Measurements from ENCODE around the gene PTPN22. TPM values are rescaled to one million over a fixed set of nuclear protein-coding genes. Genes with fewer than 3 reads are reported as not detected.

Gene PTPN22
- total RNA-seq, 4 donors from 2014 or later = 4.0 to 28.1 (median 11.2) TPM

DNA sequence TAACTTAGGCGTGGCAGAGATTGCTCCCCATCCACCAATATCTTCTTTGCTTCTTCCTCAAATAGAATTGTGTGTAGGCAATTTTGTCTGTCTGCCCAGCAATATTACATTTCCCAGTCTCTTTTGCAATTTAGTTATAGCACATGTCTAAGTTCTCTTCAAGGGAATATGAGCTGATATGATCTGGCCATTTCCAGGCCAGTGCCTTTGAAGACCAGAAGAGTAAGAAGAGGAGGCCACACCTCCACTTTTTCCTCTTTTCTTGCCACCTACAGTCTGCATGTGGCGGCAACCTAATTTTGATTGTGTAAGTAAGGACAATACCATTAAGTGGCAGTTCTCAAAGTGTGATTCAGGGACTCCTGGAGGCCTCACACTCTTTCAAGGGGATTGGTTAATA lies 52.9 kb downstream of the PTPN22 start:
- no peaks in the 10 kb centered on the region for H3K27me3 ChIP-seq
- in situ Hi-C loops (cut with MboI; ENCODE audit: low pct_ligation_motif_present in 1 of 4, low pct_unique_long_range_greater_than_20kb in 1 of 4, low sequenced_read_pairs in 3 of 4) (loop anchor here in 1 of 4 donors (25.0 kb wide), 1 partner anchor 681 kb away; no protein-coding TSS in a partner anchor), intact Hi-C loops (cut with DNase I; ENCODE audit: low total_unique reads) (no loop called here)
- H3K27ac ChIP-seq = no peak overlapping the region
- H3K36me3 ChIP-seq = peaks cover 0 to 4% (median 0%) of the 10 kb centered on the region in 4 donors
- no peaks in the 10 kb centered on the region for H3K9me3 ChIP-seq
- H3K4me3 ChIP-seq = no peak overlapping the region
- TF ChIP-seq EP300 (IDR thresholded peaks at IDR 0.05; ENCODE audit: low read depth) (no peak), POLR2AphosphoS5 (IDR thresholded peaks at IDR 0.05) (no peak), POLR2A (IDR thresholded peaks at IDR 0.05) (no peak)
- TF ChIP-seq, protein P1, sequence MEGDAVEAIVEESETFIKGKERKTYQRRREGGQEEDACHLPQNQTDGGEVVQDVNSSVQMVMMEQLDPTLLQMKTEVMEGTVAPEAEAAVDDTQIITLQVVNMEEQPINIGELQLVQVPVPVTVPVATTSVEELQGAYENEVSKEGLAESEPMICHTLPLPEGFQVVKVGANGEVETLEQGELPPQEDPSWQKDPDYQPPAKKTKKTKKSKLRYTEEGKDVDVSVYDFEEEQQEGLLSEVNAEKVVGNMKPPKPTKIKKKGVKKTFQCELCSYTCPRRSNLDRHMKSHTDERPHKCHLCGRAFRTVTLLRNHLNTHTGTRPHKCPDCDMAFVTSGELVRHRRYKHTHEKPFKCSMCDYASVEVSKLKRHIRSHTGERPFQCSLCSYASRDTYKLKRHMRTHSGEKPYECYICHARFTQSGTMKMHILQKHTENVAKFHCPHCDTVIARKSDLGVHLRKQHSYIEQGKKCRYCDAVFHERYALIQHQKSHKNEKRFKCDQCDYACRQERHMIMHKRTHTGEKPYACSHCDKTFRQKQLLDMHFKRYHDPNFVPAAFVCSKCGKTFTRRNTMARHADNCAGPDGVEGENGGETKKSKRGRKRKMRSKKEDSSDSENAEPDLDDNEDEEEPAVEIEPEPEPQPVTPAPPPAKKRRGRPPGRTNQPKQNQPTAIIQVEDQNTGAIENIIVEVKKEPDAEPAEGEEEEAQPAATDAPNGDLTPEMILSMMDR (IDR thresholded peaks at IDR 0.05) = no peak
- no peaks in the 10 kb centered on the region for H3K4me1 ChIP-seq
- DNase-seq = no peak
- 95 to 97% methylated on average over 2 of the region's 2 CpGs for WGBS, 2 donors (ENCODE audit: low coverage in 1 of 2)

- no peak for DNase-seq
- in situ Hi-C loops (cut with MboI; ENCODE audit: low pct_ligation_motif_present in 1 of 4, low pct_unique_long_range_greater_than_20kb in 1 of 4, low sequenced_read_pairs in 3 of 4) (loop anchor here in 1 of 4 donors (25.0 kb wide), 1 partner anchor 676 kb away; no protein-coding TSS in a partner anchor), intact Hi-C loops (cut with DNase I; ENCODE audit: low total_unique reads) (no loop called here)
- Histone ChIP-seq H3K4me3 (no peak overlapping the region), H3K9me3 (no peaks in the 10 kb centered on the region), H3K36me3 (no peaks in the 10 kb centered on the region), H3K27me3 (no peaks in the 10 kb centered on the region), H3K4me1 (peaks cover 8 to 32% (median 22%) of the 10 kb centered on the region in 4 donors), H3K27ac (peak overlapping the region; percentile 98 to 100 (median 98))
- WGBS, 2 donors (ENCODE audit: low coverage in 1 of 2) = 94 to 97% methylated on average over 8 to 15 of the region's 15 CpGs
- TF ChIP-seq, protein P1 (IDR thresholded peaks at IDR 0.05) = no peak
- TF ChIP-seq EP300 (IDR thresholded peaks at IDR 0.05; ENCODE audit: low read depth) = no peak
- no peak for TF ChIP-seq POLR2AphosphoS5 (IDR thresholded peaks at IDR 0.05)
- no peak for TF ChIP-seq POLR2A (IDR thresholded peaks at IDR 0.05)
Observed at GRCh38 chr1:113813218-113813617, 58.3 kb downstream of the PTPN22 start.

- intact Hi-C loops (cut with DNase I; ENCODE audit: low total_unique reads) = no loop called here
Observed at GRCh38 chr1:113812661-113813135, 58.8 kb downstream of the PTPN22 start.

DNA sequence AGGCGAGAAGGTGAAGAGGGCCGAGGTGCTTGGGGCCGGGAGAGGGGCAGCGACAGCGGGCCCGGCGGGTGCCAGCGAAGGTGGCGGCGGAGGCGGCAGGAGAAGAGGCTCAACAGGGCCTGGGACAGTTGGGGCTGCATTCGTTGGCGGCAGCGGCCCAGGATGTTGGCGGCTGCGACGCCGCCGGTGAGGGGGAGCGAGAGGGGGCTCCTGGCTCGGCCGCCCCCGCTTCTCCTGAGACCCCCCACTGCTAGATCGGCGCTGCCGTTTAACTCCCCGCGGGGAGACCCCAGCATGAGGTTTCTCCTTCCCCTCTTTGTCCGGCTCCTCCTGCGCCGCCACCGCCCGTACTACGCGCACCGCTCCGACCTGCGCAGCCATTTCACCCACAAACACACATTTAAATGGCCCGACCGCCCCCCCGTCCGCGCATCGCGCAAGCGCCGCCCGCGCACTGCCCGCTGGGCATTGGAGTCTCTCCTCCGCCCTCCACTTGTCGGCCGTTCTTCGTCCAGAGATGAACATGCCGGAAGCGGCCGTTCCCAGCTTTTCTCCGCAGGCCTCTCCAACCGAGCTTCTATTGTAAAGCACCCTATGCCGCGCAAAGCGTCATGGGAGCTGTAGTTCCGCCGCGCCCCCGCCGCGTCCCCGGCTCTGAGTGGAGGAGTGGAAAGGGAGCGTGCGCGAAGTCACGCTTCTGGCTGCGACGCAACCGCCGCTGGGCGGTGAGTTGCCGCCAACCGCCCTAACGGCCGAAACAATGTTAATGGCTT lies 59.4 kb downstream of the PTPN22 start, which contains the start of gene RSBN1:
RSBN1 (minus strand) TSS at position 589 of the 773 bp plus-strand sequence; CDS start at position 525, 64 bp downstream.
- no peaks in the 10 kb centered on the region for H3K36me3 ChIP-seq
- H3K4me3 ChIP-seq = peak within 1 kb of the TSS; percentile 90 to 98 (median 96)
- intact Hi-C loops (cut with DNase I; ENCODE audit: low total_unique reads) = no loop called here
- DNase-seq = peak; percentile 99
- no peaks in the 10 kb centered on the region for H3K27me3 ChIP-seq
- H3K9me3 ChIP-seq = no peaks in the 10 kb centered on the region
- H3K4me1 ChIP-seq = peaks cover 8 to 44% (median 26%) of the 10 kb centered on the region in 4 donors
- in situ Hi-C loops (cut with MboI; ENCODE audit: low pct_ligation_motif_present in 1 of 4, low pct_unique_long_range_greater_than_20kb in 1 of 4, low sequenced_read_pairs in 3 of 4) = loop anchor here in 1 of 4 donors (25.0 kb wide), 1 partner anchor 675 kb away; no protein-coding TSS in a partner anchor
- peak within 1 kb of the TSS; percentile 98 to 100 (median 98) for H3K27ac ChIP-seq
- TF ChIP-seq POLR2A (IDR thresholded peaks at IDR 0.05) = peak; percentile 98
- TF ChIP-seq EP300 (IDR thresholded peaks at IDR 0.05; ENCODE audit: low read depth) = peak; percentile 26
- TF ChIP-seq, protein P1 (IDR thresholded peaks at IDR 0.05) = peak in 3 of 5 experiments; percentile 16 to 46 (median 27)
- TF ChIP-seq POLR2AphosphoS5 (IDR thresholded peaks at IDR 0.05) = peak; percentile 93 to 97 (median 95)
- WGBS, 2 donors (ENCODE audit: low coverage in 1 of 2) = 0% methylated on average over 2 to 66 of the region's 82 CpGs

More at GRCh38 chr1:113812661-113813135, 58.8 kb downstream of the PTPN22 start:
- Histone ChIP-seq H3K4me1 (peaks cover 8 to 37% (median 24%) of the 10 kb centered on the region in 4 donors), H3K36me3 (no peaks in the 10 kb centered on the region), H3K27ac (peak overlapping the region; percentile 98 to 100 (median 98)), H3K27me3 (no peaks in the 10 kb centered on the region), H3K4me3 (peak overlapping the region; percentile 28 to 98 (median 63)), H3K9me3 (no peaks in the 10 kb centered on the region)
- DNase-seq = no peak
- in situ Hi-C loops (cut with MboI; ENCODE audit: low pct_ligation_motif_present in 1 of 4, low pct_unique_long_range_greater_than_20kb in 1 of 4, low sequenced_read_pairs in 3 of 4) = loop anchor here in 1 of 4 donors (25.0 kb wide), 1 partner anchor 675 kb away; no protein-coding TSS in a partner anchor
- 19 to 22% methylated on average over 9 to 13 of the region's 13 CpGs for WGBS, 2 donors (ENCODE audit: low coverage in 1 of 2)
- TF ChIP-seq EP300 (IDR thresholded peaks at IDR 0.05; ENCODE audit: low read depth) (no peak), POLR2AphosphoS5 (IDR thresholded peaks at IDR 0.05) (no peak), POLR2A (IDR thresholded peaks at IDR 0.05) (no peak)
- TF ChIP-seq, protein P1 (IDR thresholded peaks at IDR 0.05) = no peak
